GM21367 (cell line): ENCODE data around the gene PEAK1.

Experiments
- ATAC-seq: cut with Tn5 transposase; IDR thresholded peaks from one replicate; pipeline ENCODE4 v1.9.1; 2021; ENCODE audit not compliant: unreplicated experiment

Gene PEAK1

GRCh38 chr15:77143191-77143590 is 276.7 kb downstream of the PEAK1 start:
- no peak for ATAC-seq

- ATAC-seq, result no peak
These were observed 279.7 kb downstream of the PEAK1 start for GRCh38 chr15:77140220-77140619.

- ATAC-seq, result no peak
These were observed 280.6 kb downstream of the PEAK1 start for GRCh38 chr15:77139312-77139711.

- ATAC-seq, result no peak
These were observed 281.8 kb downstream of the PEAK1 start for GRCh38 chr15:77138167-77138522.

- no peak for ATAC-seq
These were observed 284.7 kb downstream of the PEAK1 start for GRCh38 chr15:77135181-77135580.

- ATAC-seq, result no peak
These were observed 289.5 kb downstream of the PEAK1 start for GRCh38 chr15:77130315-77130930.

GRCh38 chr15:77127626-77128025 is 292.3 kb downstream of the PEAK1 start:
- no peak for ATAC-seq

GRCh38 chr15:77126529-77127326 is 293.2 kb downstream of the PEAK1 start:
- no peak for ATAC-seq

- ATAC-seq, result no peak
These were observed 296.1 kb downstream of the PEAK1 start for GRCh38 chr15:77123854-77124253.

- ATAC-seq, result no peak
These were observed 297.3 kb downstream of the PEAK1 start for GRCh38 chr15:77122576-77122975.

GRCh38 chr15:77121599-77121998 is 298.3 kb downstream of the PEAK1 start:
- ATAC-seq, result no peak

- no peak for ATAC-seq
These were observed 299.3 kb downstream of the PEAK1 start for GRCh38 chr15:77120576-77120975.

- ATAC-seq, result no peak
These were observed 300.5 kb downstream of the PEAK1 start for GRCh38 chr15:77119446-77119845.

GRCh38 chr15:77118882-77119321 is 301.0 kb downstream of the PEAK1 start:
- ATAC-seq, result no peak

GRCh38 chr15:77115179-77115578 is 304.7 kb downstream of the PEAK1 start:
- ATAC-seq, result no peak

- ATAC-seq, result no peak
These were observed 306.9 kb downstream of the PEAK1 start for GRCh38 chr15:77112838-77113504.

GRCh38 chr15:77111789-77112188 is 308.1 kb downstream of the PEAK1 start:
- no peak for ATAC-seq

GRCh38 chr15:77107531-77108355 is 312.2 kb downstream of the PEAK1 start:
- no peak for ATAC-seq

GRCh38 chr15:77107068-77107467 is 312.8 kb downstream of the PEAK1 start:
- no peak for ATAC-seq

GRCh38 chr15:77104155-77104554 is 315.7 kb downstream of the PEAK1 start:
- ATAC-seq, result no peak

- ATAC-seq, result no peak
These were observed 320.0 kb downstream of the PEAK1 start for GRCh38 chr15:77099741-77100463.
